WTC11 (cell line): ENCODE measurements around the gene OLFM3. TPM values are rescaled to one million over a fixed set of nuclear protein-coding genes. Genes with fewer than 3 reads are reported as not detected.

Experiments
- ATAC-seq: fragments of 200-7000 bp; cut with Tn5 transposase; 2 replicates; pipeline ENCODE4 v1.10.0; 2021; ENCODE audit warnings: mild to moderate bottlenecking, moderate library complexity
- CTCF ChIA-PET: fragments of 300-600 bp; sonication (Branson Sonifier 250); formaldehyde crosslinking; loops from one replicate; lab custom pipeline; 2021; ENCODE audit warnings: antibody characterized with exemption; lab: Charles Lee
- POLR2A ChIA-PET: fragments of 350-600 bp; sonication (Branson Sonifier 250); formaldehyde crosslinking; loops from one replicate; lab custom pipeline; 2021; ENCODE audit warnings: antibody characterized with exemption; lab: Charles Lee
- DNase-seq: peaks from one replicate; pipeline ENCODE4 v3.0.0; 2021; ENCODE audit warnings: low spot score
- H3K27ac Mint-ChIP-seq: 2 replicates; pipeline ENCODE4 v1.8.0; 2021; ENCODE audit warnings: mixed read lengths
- H3K27me3 Mint-ChIP-seq: 2 replicates; pipeline ENCODE4 v1.8.0; 2021; ENCODE audit warnings: low read depth, mild to moderate bottlenecking, moderate library complexity, mixed read lengths
- H3K36me3 Mint-ChIP-seq: 2 replicates; pipeline ENCODE4 v1.8.0; 2021; ENCODE audit warnings: mixed read lengths
- H3K4me1 Mint-ChIP-seq: 2 replicates; pipeline ENCODE4 v1.8.0; 2022; ENCODE audit warnings: mixed read lengths
- H3K4me3 Mint-ChIP-seq: 2 replicates; pipeline ENCODE4 v1.8.0; 2021; ENCODE audit warnings: mild to moderate bottlenecking, moderate library complexity, mixed read lengths
- H3K9me3 Mint-ChIP-seq: 2 replicates; pipeline ENCODE4 v1.8.0; 2021; ENCODE audit warnings: mixed read lengths
- ETV6 ChIP-seq: sonication (generic); formaldehyde crosslinking; IDR thresholded peaks from 2 replicates; pipeline ENCODE4 v1.8.1; 2022; ENCODE audit warnings: mild to moderate bottlenecking, missing genetic modification reagents
- FOXJ3 ChIP-seq: sonication (generic); formaldehyde crosslinking; IDR thresholded peaks from 2 replicates; pipeline ENCODE4 v1.9.0; 2021; ENCODE audit warnings: missing genetic modification reagents, mild to moderate bottlenecking, borderline replicate concordance
- GRHL2 ChIP-seq: fragments of 250-450 bp; sonication (Bioruptor Pico); IDR thresholded peaks from 2 replicates; pipeline ENCODE4 v1.8.0; 2022; ENCODE audit warnings: mild to moderate bottlenecking, moderate library complexity; ENCODE audit not compliant: insufficient replicate concordance, severe bottlenecking
- GTF2I ChIP-seq: fragments of 250-450 bp; sonication (Bioruptor Pico); conservative IDR thresholded peaks from 2 replicates; pipeline ENCODE4 v1.4.0; 2021; ENCODE audit warnings: mild to moderate bottlenecking
- NR2C2 ChIP-seq: sonication (generic); formaldehyde crosslinking; IDR thresholded peaks from 2 replicates; pipeline ENCODE4 v1.8.0; 2022; ENCODE audit warnings: mild to moderate bottlenecking, missing genetic modification reagents
- OVOL2 ChIP-seq: fragments of 250-450 bp; sonication (Bioruptor Pico); IDR thresholded peaks from 2 replicates; pipeline ENCODE4 v1.9.0; 2021; ENCODE audit warnings: mild to moderate bottlenecking, borderline replicate concordance
- PRRX2 ChIP-seq: fragments of 250-450 bp; sonication (Bioruptor Pico); IDR thresholded peaks from 2 replicates; pipeline ENCODE4 v1.8.0; 2021; ENCODE audit warnings: mild to moderate bottlenecking
- RELA ChIP-seq: sonication (generic); formaldehyde crosslinking; IDR thresholded peaks from 2 replicates; pipeline ENCODE4 v1.8.1; 2022; ENCODE audit warnings: missing genetic modification reagents, mild to moderate bottlenecking, borderline replicate concordance
- ZNF121 ChIP-seq: sonication (generic); formaldehyde crosslinking; IDR thresholded peaks from 2 replicates; pipeline ENCODE4 v1.8.0; 2023; ENCODE audit warnings: missing genetic modification reagents
- ZNF396 ChIP-seq: fragments of 250-450 bp; sonication (Bioruptor Pico); IDR thresholded peaks from 2 replicates; pipeline ENCODE4 v1.8.0; 2021; ENCODE audit warnings: mild to moderate bottlenecking, moderate library complexity, borderline replicate concordance
- total RNA-seq: library from RNA; stranded (reverse); gene quantifications from 3 replicates; pipeline ENCODE4 v1.2.3, GENCODE V29; 2021
- TF ChIP-seq, protein P1 (sequence below): sonication (generic); formaldehyde crosslinking; IDR thresholded peaks from 2 replicates; pipeline ENCODE4 v1.8.1; 2023; ENCODE audit warnings: mild to moderate bottlenecking, moderate library complexity, missing genetic modification reagents
- TF ChIP-seq, protein P2 (sequence below): fragments of 250-450 bp; sonication (Bioruptor Pico); IDR thresholded peaks from 2 replicates; pipeline ENCODE4 v1.9.0; 2021; ENCODE audit warnings: mild to moderate bottlenecking
- TF ChIP-seq, protein P3 (sequence below): sonication (generic); formaldehyde crosslinking; IDR thresholded peaks from 2 replicates; pipeline ENCODE4 v1.8.1; 2023; ENCODE audit warnings: mild to moderate bottlenecking, missing genetic modification reagents
- TF ChIP-seq, protein P4 (sequence below): fragments of 200-600 bp; IDR thresholded peaks from 2 replicates; pipeline ENCODE4 v1.8.0; 2022; ENCODE audit warnings: antibody characterized with exemption
- TF ChIP-seq, protein P5 (sequence below): sonication (generic); formaldehyde crosslinking; IDR thresholded peaks from 2 replicates; pipeline ENCODE4 v1.8.1; 2022; ENCODE audit warnings: mild to moderate bottlenecking, moderate library complexity, missing genetic modification reagents

The OLFM3 gene
- total RNA-seq, 1 experiment from 2014 or later = 0.37 TPM

DNA sequence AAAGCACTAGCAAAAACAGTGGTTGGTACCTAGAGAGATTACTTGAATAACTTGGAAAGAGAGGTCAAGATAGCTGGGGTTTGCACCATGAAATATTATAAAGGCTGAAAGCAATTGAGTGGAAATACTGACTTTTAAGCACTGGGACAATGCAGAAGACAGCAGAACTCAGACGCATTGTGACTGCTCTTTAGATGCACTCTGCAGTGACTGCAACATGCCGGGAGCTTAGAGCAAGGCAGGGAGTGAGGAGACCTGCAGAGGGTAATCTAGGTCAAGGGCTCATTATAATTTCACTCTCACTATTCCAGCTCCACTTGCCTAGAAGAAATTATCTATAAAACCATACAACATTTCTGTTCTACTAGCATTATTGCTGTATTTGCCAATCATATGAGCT, 36.6 kb downstream of the OLFM3 start:
- ATAC-seq (no peak), DNase-seq (no peak)
- H3K4me3 Mint-ChIP-seq = no peak overlapping the region
- H3K9me3 Mint-ChIP-seq = no peaks in the 10 kb centered on the region
- POLR2A ChIA-PET = no interaction called here
- TF ChIP-seq OVOL2 (CRISPR knock-in tag) (no peak), GRHL2 (no peak), RELA (CRISPR knock-in tag) (no peak)
- TF ChIP-seq, protein P1, sequence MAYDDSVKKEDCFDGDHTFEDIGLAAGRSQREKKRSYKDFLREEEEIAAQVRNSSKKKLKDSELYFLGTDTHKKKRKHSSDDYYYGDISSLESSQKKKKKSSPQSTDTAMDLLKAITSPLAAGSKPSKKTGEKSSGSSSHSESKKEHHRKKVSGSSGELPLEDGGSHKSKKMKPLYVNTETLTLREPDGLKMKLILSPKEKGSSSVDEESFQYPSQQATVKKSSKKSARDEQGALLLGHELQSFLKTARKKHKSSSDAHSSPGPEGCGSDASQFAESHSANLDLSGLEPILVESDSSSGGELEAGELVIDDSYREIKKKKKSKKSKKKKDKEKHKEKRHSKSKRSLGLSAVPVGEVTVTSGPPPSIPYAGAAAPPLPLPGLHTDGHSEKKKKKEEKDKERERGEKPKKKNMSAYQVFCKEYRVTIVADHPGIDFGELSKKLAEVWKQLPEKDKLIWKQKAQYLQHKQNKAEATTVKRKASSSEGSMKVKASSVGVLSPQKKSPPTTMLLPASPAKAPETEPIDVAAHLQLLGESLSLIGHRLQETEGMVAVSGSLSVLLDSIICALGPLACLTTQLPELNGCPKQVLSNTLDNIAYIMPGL (CRISPR knock-in tag) = no peak
- TF ChIP-seq, protein P2, sequence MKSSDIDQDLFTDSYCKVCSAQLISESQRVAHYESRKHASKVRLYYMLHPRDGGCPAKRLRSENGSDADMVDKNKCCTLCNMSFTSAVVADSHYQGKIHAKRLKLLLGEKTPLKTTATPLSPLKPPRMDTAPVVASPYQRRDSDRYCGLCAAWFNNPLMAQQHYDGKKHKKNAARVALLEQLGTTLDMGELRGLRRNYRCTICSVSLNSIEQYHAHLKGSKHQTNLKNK = no peak
- no peaks in the 10 kb centered on the region for H3K4me1 Mint-ChIP-seq
- CTCF ChIA-PET = interaction anchor here (0.9 kb wide), 1 partner anchor 31 kb away, joined by 3 read pairs; no protein-coding TSS in a partner anchor
- H3K27ac Mint-ChIP-seq = no peak overlapping the region
- H3K27me3 Mint-ChIP-seq = no peaks in the 10 kb centered on the region
- no peaks in the 10 kb centered on the region for H3K36me3 Mint-ChIP-seq

DNA sequence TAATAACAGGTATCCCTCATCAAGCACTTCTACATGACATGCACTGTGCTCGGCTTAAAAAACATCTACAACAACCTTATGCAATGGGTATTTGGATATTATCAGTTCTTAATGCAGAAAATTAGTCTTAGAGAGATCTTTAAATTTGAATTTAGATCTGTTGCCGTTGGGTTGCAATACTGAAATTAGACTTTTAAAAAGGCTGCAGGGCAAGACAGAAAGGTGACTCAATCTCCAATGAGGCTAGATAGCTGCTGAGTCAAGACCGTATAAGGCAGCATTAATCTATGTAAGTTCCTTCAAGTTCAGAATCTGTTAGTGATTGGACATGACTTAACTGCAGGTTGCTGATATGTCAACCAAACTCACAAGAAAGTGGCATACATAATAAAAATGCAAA, 37.3 kb downstream of the OLFM3 start:
- CTCF ChIA-PET = no interaction called here
- ATAC-seq = no peak

DNA sequence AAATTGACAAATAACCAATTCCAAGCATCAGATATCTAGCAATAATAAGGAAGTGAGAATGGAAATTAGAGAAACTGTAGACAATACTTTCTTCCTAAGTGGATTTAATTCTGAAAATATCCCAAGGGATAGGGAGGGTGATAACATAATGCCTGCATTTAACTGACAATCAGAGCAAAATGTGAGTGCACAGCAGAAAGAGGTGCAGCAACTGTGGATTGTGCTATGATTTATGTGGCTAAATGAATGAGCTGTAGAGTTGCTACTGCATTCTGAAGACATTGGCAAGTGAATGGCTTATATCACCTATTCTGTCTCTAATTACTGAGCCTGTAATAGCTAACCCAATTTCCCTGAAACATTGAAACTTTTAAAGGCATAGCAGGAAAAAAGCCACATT, 39.0 kb downstream of the OLFM3 start:
- no peak for DNase-seq
- TF ChIP-seq, protein P3, sequence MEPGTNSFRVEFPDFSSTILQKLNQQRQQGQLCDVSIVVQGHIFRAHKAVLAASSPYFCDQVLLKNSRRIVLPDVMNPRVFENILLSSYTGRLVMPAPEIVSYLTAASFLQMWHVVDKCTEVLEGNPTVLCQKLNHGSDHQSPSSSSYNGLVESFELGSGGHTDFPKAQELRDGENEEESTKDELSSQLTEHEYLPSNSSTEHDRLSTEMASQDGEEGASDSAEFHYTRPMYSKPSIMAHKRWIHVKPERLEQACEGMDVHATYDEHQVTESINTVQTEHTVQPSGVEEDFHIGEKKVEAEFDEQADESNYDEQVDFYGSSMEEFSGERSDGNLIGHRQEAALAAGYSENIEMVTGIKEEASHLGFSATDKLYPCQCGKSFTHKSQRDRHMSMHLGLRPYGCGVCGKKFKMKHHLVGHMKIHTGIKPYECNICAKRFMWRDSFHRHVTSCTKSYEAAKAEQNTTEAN (CRISPR knock-in tag) = no peak
- TF ChIP-seq FOXJ3 (CRISPR knock-in tag) = no peak
- TF ChIP-seq, protein P4, sequence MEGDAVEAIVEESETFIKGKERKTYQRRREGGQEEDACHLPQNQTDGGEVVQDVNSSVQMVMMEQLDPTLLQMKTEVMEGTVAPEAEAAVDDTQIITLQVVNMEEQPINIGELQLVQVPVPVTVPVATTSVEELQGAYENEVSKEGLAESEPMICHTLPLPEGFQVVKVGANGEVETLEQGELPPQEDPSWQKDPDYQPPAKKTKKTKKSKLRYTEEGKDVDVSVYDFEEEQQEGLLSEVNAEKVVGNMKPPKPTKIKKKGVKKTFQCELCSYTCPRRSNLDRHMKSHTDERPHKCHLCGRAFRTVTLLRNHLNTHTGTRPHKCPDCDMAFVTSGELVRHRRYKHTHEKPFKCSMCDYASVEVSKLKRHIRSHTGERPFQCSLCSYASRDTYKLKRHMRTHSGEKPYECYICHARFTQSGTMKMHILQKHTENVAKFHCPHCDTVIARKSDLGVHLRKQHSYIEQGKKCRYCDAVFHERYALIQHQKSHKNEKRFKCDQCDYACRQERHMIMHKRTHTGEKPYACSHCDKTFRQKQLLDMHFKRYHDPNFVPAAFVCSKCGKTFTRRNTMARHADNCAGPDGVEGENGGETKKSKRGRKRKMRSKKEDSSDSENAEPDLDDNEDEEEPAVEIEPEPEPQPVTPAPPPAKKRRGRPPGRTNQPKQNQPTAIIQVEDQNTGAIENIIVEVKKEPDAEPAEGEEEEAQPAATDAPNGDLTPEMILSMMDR = no peak
- no peak for TF ChIP-seq ETV6 (CRISPR knock-in tag)
- no peak for TF ChIP-seq NR2C2 (CRISPR knock-in tag)
- no peak for TF ChIP-seq GTF2I
- no peak for TF ChIP-seq ZNF396 (CRISPR knock-in tag)
- TF ChIP-seq PRRX2 (CRISPR knock-in tag) = no peak
- no peaks in the 10 kb centered on the region for H3K27me3 Mint-ChIP-seq
- no peak overlapping the region for H3K4me3 Mint-ChIP-seq
- H3K27ac Mint-ChIP-seq = no peak overlapping the region
- ChIA-PET POLR2A (no interaction called here), CTCF (no interaction called here)
- ATAC-seq = no peak
- no peaks in the 10 kb centered on the region for H3K4me1 Mint-ChIP-seq
- no peaks in the 10 kb centered on the region for H3K36me3 Mint-ChIP-seq
- H3K9me3 Mint-ChIP-seq = no peaks in the 10 kb centered on the region

More for the DNA sequence above, 37.3 kb downstream of the OLFM3 start:
- TF ChIP-seq GTF2I = no peak
- TF ChIP-seq, protein P5, sequence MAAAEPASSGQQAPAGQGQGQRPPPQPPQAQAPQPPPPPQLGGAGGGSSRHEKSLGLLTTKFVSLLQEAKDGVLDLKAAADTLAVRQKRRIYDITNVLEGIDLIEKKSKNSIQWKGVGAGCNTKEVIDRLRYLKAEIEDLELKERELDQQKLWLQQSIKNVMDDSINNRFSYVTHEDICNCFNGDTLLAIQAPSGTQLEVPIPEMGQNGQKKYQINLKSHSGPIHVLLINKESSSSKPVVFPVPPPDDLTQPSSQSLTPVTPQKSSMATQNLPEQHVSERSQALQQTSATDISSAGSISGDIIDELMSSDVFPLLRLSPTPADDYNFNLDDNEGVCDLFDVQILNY = no peak
- no peak for TF ChIP-seq ZNF121 (CRISPR knock-in tag)
- TF ChIP-seq, all 79 proteins: peak for 0
- Mint-ChIP-seq H3K36me3 (no peaks in the 10 kb centered on the region), H3K27ac (no peak overlapping the region), H3K4me3 (no peak overlapping the region), H3K27me3 (no peaks in the 10 kb centered on the region), H3K9me3 (no peaks in the 10 kb centered on the region), H3K4me1 (no peaks in the 10 kb centered on the region)
- POLR2A ChIA-PET = no interaction called here
- no peak for DNase-seq
